ENCODE data around the gene PGAP2. TPM values are rescaled to one million over a fixed set of nuclear protein-coding genes. Genes with fewer than 3 reads are reported as not detected.
A peak's percentile ranks its signal among the peaks of the same experiment; 100 is the strongest.

PGAP2 gene
- total RNA-seq, 4 donors from 2014 or later = 55.4 to 81.2 (median 66.7) TPM

DNA sequence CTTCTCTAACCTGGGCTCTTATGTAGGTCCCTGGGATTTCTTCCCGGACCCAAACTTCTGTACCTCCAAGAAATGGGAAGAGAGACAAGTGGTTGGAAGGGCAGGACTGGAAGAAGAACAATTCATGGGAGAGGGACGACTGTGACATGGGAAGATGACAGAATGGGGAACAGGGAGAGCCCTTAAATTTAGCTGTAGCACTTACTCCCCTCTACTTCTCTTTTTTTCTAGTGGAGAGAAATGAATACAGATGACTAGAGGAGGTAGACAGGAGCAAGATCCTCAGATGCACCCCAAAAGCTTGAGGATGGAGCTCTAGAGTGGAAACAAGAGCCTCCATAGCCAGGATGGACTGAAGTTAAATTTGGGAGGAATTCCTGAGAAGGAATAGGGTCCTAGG, 30.1 kb downstream of the PGAP2 start:
- WGBS = 71% methylated on average over 2 of the region's 2 CpGs
- Histone ChIP-seq H3K27ac (no peak overlapping the region), H3K4me3 (peak overlapping the region; percentile 94), H3K4me1 (peaks cover 72% of the 10 kb centered on the region), H3K36me3 (peaks cover 4% of the 10 kb centered on the region), H3K9me3 (no peaks in the 10 kb centered on the region), H3K27me3 (no peaks in the 10 kb centered on the region)
- no peak for DNase-seq (ENCODE audit: low spot score in 2 of 2)
- TF ChIP-seq POLR2AphosphoS5 (IDR thresholded peaks at IDR 0.05) = no peak
- TF ChIP-seq, protein P1, sequence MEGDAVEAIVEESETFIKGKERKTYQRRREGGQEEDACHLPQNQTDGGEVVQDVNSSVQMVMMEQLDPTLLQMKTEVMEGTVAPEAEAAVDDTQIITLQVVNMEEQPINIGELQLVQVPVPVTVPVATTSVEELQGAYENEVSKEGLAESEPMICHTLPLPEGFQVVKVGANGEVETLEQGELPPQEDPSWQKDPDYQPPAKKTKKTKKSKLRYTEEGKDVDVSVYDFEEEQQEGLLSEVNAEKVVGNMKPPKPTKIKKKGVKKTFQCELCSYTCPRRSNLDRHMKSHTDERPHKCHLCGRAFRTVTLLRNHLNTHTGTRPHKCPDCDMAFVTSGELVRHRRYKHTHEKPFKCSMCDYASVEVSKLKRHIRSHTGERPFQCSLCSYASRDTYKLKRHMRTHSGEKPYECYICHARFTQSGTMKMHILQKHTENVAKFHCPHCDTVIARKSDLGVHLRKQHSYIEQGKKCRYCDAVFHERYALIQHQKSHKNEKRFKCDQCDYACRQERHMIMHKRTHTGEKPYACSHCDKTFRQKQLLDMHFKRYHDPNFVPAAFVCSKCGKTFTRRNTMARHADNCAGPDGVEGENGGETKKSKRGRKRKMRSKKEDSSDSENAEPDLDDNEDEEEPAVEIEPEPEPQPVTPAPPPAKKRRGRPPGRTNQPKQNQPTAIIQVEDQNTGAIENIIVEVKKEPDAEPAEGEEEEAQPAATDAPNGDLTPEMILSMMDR (IDR thresholded peaks at IDR 0.05) = no peak
- TF ChIP-seq POLR2A (IDR thresholded peaks at IDR 0.05) = no peak

DNA sequence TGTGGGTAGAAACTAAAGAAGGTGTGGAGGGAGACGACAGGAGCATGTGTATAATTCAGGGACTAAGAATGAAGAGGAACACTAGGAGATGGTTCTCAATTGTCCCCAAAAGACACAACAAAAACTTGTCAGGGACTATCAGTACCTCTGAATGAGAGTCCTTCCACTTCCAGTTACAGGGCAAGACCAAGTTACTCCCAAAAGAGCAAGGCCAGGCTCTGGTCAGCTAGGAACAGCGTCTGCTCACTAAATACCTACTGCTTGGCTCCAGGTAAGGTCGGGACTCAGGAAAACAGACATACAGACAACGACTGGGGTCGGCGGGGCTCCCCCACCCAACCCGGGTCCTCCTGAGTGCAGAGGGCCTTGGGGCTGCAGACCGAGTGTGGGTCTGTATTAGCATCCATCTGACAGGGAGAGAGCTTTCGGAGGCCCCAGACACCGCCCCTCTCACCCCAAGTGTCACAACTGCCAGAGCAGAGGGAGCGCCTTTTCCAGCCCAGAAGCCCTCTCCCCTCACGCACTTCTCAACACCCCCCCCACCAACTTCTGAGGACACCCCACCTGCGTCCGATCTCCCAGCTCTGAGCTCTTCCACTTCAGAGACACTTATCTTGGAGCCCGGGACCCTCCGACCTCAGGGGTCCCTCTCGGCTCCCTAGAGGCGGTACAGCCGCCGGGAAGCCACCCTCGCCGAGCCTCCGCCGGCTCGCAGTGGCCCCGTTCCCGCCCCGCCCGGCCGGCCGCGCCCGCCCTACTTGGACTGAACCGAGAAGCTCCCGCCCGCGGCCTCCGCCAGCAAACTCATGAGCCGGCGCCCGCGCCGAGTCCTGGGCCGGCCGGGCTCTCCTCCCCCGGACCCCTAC, 31.9 kb downstream of the PGAP2 start:
- Histone ChIP-seq H3K27ac (peak overlapping the region; percentile 99), H3K4me1 (peaks cover 55% of the 10 kb centered on the region), H3K9me3 (no peaks in the 10 kb centered on the region), H3K27me3 (no peaks in the 10 kb centered on the region), H3K36me3 (peaks cover 4% of the 10 kb centered on the region), H3K4me3 (peak overlapping the region; percentile 94)
- 5% methylated on average over 3 of the region's 46 CpGs for WGBS
- peak; percentile 84 to 86 for DNase-seq (ENCODE audit: low spot score in 2 of 2)
- TF ChIP-seq POLR2A (IDR thresholded peaks at IDR 0.05) (no peak), POLR2AphosphoS5 (IDR thresholded peaks at IDR 0.05) (no peak), EP300 (IDR thresholded peaks at IDR 0.05) (no peak)
- TF ChIP-seq, protein P1 (IDR thresholded peaks at IDR 0.05) = no peak

DNA sequence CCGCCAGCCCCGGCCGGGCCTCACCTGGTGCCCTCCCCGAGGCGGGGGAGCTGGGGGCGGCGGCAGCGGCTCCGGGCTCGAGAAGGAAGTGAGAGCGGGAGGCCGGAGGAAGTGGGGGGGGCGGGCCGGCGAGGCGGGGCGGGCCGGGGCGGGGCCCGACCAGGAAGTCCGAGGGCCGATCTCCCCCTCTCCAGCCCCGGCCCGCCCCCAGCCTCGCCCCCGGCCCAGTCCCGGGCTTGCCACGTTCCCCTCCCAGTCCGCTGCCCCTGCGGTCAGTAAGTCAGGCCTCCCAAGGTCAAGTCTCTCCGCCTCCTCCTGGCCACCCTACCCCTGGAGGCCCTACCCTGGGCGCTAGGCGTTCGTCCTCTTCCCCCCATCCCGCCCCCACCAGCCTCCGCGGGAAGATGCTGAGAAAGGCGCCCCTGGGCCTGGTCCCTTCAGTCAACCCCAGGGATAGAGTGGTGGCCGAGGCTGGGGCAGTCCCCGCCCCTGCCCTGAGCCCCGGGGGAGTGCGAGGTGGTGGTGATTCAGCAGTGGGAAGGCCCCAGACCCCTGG, 32.6 kb downstream of the PGAP2 start, which contains the start of gene RHOG:
Gene RHOG (minus strand): TSS at position 90 of the 556 bp plus-strand sequence. CDS start 12,821 bp downstream, outside the sequence.
- Histone ChIP-seq H3K9me3 (no peaks in the 10 kb centered on the region), H3K27me3 (no peaks in the 10 kb centered on the region), H3K36me3 (no peaks in the 10 kb centered on the region), H3K4me1 (peaks cover 47% of the 10 kb centered on the region), H3K4me3 (peak within 1 kb of the TSS; percentile 94), H3K27ac (peak within 1 kb of the TSS; percentile 99)
- peak; percentile 91 to 94 for DNase-seq (ENCODE audit: low spot score in 2 of 2)
- WGBS = 2% methylated on average over 9 of the region's 42 CpGs
- no peak for TF ChIP-seq POLR2AphosphoS5 (IDR thresholded peaks at IDR 0.05)

DNA sequence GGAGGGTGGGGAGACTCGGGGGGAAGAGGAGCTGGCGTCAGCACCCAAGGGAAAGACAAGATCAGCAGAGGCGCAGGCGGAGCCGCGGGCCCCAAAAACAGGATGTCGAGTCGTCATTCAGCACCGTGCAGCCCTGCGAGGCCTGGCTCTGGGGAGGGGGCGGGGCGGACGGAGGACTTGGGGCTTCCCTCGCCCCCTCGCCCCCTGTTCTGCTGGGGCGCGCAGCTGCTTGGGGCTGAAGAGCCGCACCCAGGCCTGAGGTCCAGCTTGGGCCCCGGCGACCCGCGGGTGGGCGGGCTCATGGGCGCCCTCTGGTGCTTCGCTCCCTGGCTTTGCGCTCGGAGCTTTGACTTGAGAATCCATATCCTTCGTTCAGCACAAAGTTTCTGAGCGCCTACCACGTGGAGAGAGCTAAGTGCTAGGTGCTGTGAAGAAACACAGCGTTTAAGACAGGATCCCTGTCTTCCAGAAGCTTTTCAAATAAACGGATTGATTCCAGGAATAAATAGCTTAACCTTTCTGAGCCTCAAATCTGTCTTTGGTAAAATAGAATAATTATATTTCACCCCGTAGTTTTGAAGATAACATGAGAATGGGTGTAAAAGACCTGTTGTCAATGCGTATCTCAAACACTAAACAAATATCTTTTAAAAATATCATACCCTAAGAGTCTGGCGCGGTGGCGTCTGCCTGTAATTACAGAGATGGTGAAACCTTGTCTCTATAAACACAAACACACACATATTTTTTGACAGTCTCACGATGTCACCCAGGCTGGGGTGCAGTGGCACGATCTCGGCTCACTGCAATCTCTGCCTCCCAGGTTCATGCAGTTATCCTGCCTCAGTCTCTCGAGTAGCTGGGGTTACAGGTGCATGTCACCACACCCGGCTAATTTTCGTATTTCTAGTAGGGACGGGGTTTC, 33.3 kb downstream of the PGAP2 start:
- Histone ChIP-seq H3K4me3 (peak overlapping the region; percentile 94), H3K4me1 (peaks cover 44% of the 10 kb centered on the region), H3K36me3 (no peaks in the 10 kb centered on the region), H3K9me3 (no peaks in the 10 kb centered on the region), H3K27me3 (no peaks in the 10 kb centered on the region), H3K27ac (peak overlapping the region; percentile 99)
- 50% methylated on average over 21 of the region's 44 CpGs for WGBS
- no peak for TF ChIP-seq EP300 (IDR thresholded peaks at IDR 0.05)
- TF ChIP-seq POLR2AphosphoS5 (IDR thresholded peaks at IDR 0.05) = peak in 2 of 3 donors; percentile 27 to 57
- TF ChIP-seq POLR2A (IDR thresholded peaks at IDR 0.05) = no peak
- TF ChIP-seq, protein P1 (IDR thresholded peaks at IDR 0.05) = peak; percentile 31 to 85
- DNase-seq (ENCODE audit: low spot score in 2 of 2) = peak in 1 of 2 donors; percentile 91

DNA sequence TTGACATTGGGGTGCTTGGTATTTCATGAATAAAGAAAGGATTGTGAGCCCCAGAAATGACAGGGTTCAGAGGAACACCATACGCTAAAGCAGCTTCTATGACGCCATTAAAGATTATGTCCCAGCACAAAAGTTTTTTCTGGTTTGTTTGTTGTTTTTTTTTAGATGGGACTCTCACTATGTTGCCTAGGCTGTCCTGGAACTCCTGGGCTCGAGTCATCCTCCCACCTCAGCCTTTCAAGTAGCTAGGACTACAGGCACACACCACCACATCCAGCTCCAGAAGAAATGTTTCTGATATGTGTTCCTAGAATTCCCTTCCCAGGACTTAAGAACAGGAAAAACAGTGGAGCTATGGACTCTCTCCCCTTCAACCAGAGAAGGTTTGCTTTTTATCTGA, 35.0 kb downstream of the PGAP2 start:
- Histone ChIP-seq H3K9me3 (no peaks in the 10 kb centered on the region), H3K36me3 (no peaks in the 10 kb centered on the region), H3K4me1 (peaks cover 28% of the 10 kb centered on the region), H3K27me3 (no peaks in the 10 kb centered on the region), H3K27ac (no peak overlapping the region), H3K4me3 (no peak overlapping the region)
- no peak for DNase-seq (ENCODE audit: low spot score in 2 of 2)
- 87% methylated on average over 3 of the region's 3 CpGs for WGBS
- TF ChIP-seq, protein P1 (IDR thresholded peaks at IDR 0.05) = no peak
- TF ChIP-seq EP300 (IDR thresholded peaks at IDR 0.05) (no peak), POLR2AphosphoS5 (IDR thresholded peaks at IDR 0.05) (no peak), POLR2A (IDR thresholded peaks at IDR 0.05) (no peak)

Measured in suprapubic skin (tissue), 4 donors.